ENCODE measurements around the gene SULT1C3.

GRCh38 chr2:108304975-108305374 lies 65.2 kb downstream of the SULT1C3 start:
- TF ChIP-seq CTCF (conservative IDR thresholded peaks at IDR 0.05; ENCODE audit: low read length) (no peak), EZH2phosphoT487 (IDR thresholded peaks at IDR 0.05; ENCODE audit: borderline replicate concordance, low read depth, low read length) (no peak)

Measured in OCI-LY7 (cell line).